Stimulated activated naive B cell treated with anti-CD40 and anti-IgM and Interleukin-4, amounts not matched to agents 10 μg/mL and 1 μg/mL and 100 μg/mL, for 72 hours (primary cell): ENCODE measurements around the gene SMOC1.

Experiments
- ATAC-seq, 2 donors: fragments of 150-1000 bp; cut with Tn5 transposase; replicated peaks; 2 replicates each; pipeline ENCODE4 v1.10.0; 2021; ENCODE audit warnings: moderate library complexity in 1 of 2
- DNase-seq: peaks from one replicate; pipeline ENCODE4 v3.0.0; 2021
- H3K27ac Mint-ChIP-seq: one replicate; pipeline ENCODE4 v1.8.0; 2022; ENCODE audit warnings: mild to moderate bottlenecking, mixed read lengths
- H3K27me3 Mint-ChIP-seq, 2 donors: one replicate each; pipeline ENCODE4 v1.8.0; 2022; ENCODE audit warnings: mixed read lengths in 2 of 2
- H3K36me3 Mint-ChIP-seq, 2 donors: one replicate each; pipeline ENCODE4 v1.8.0; 2022; ENCODE audit warnings: mixed read lengths in 2 of 2, mild to moderate bottlenecking in 1 of 2
- H3K4me1 Mint-ChIP-seq, 2 donors: one replicate each; pipeline ENCODE4 v1.8.0; 2022; ENCODE audit warnings: mixed read lengths in 2 of 2, mild to moderate bottlenecking in 1 of 2
- H3K4me3 Mint-ChIP-seq, 2 donors: one replicate each; pipeline ENCODE4 v1.8.0; 2022; ENCODE audit warnings: mild to moderate bottlenecking in 2 of 2, mixed read lengths in 2 of 2, moderate library complexity in 1 of 2
- H3K9me3 Mint-ChIP-seq, 2 donors: one replicate each; pipeline ENCODE4 v1.8.0; 2022; ENCODE audit warnings: mixed read lengths in 2 of 2, mild to moderate bottlenecking in 1 of 2

Gene SMOC1

GRCh38 chr14:70033561-70033960 lies 154.3 kb downstream of the SMOC1 start:
- no peak overlapping the region for H3K27ac Mint-ChIP-seq
- no peak overlapping the region for H3K4me3 Mint-ChIP-seq
- H3K9me3 Mint-ChIP-seq, result no peaks in the 10 kb centered on the region
- ATAC-seq, result no peak
- H3K27me3 Mint-ChIP-seq, result peaks cover 11 to 29% of the 10 kb centered on the region in 2 donors
- H3K36me3 Mint-ChIP-seq, result no peaks in the 10 kb centered on the region
- no peak for DNase-seq
- H3K4me1 Mint-ChIP-seq, result no peaks in the 10 kb centered on the region

GRCh38 chr14:70034257-70034656 lies 155.0 kb downstream of the SMOC1 start:
- no peaks in the 10 kb centered on the region for H3K4me1 Mint-ChIP-seq
- no peak for DNase-seq
- H3K36me3 Mint-ChIP-seq, result no peaks in the 10 kb centered on the region
- peaks cover 14 to 30% of the 10 kb centered on the region in 2 donors for H3K27me3 Mint-ChIP-seq
- ATAC-seq, result no peak
- no peak overlapping the region for H3K27ac Mint-ChIP-seq
- H3K9me3 Mint-ChIP-seq, result no peaks in the 10 kb centered on the region
- H3K4me3 Mint-ChIP-seq, result no peak overlapping the region

GRCh38 chr14:70036665-70037064 lies 157.4 kb downstream of the SMOC1 start:
- H3K4me3 Mint-ChIP-seq, result no peak overlapping the region
- peak; percentile 34 to 41 for ATAC-seq
- no peaks in the 10 kb centered on the region for H3K9me3 Mint-ChIP-seq
- H3K4me1 Mint-ChIP-seq, result no peaks in the 10 kb centered on the region
- DNase-seq, result no peak
- no peaks in the 10 kb centered on the region for H3K36me3 Mint-ChIP-seq
- H3K27ac Mint-ChIP-seq, result no peak overlapping the region
- H3K27me3 Mint-ChIP-seq, result peaks cover 9 to 29% of the 10 kb centered on the region in 2 donors

GRCh38 chr14:70043001-70043400 lies 163.8 kb downstream of the SMOC1 start:
- H3K9me3 Mint-ChIP-seq, result no peaks in the 10 kb centered on the region
- no peaks in the 10 kb centered on the region for H3K4me1 Mint-ChIP-seq
- H3K27me3 Mint-ChIP-seq, result peaks cover 24 to 42% of the 10 kb centered on the region in 2 donors
- H3K36me3 Mint-ChIP-seq, result no peaks in the 10 kb centered on the region
- no peak for ATAC-seq
- no peak for DNase-seq
- H3K27ac Mint-ChIP-seq, result no peak overlapping the region
- H3K4me3 Mint-ChIP-seq, result no peak overlapping the region

GRCh38 chr14:70045310-70045709 lies 166.1 kb downstream of the SMOC1 start:
- ATAC-seq, result no peak
- no peaks in the 10 kb centered on the region for H3K9me3 Mint-ChIP-seq

GRCh38 chr14:70045844-70046535 lies 166.8 kb downstream of the SMOC1 start:
- H3K4me3 Mint-ChIP-seq, result no peak overlapping the region
- DNase-seq, result no peak
- no peak for ATAC-seq
- no peak overlapping the region for H3K27ac Mint-ChIP-seq
- no peaks in the 10 kb centered on the region for H3K9me3 Mint-ChIP-seq
- peaks cover 15 to 27% of the 10 kb centered on the region in 2 donors for H3K27me3 Mint-ChIP-seq
- no peaks in the 10 kb centered on the region for H3K36me3 Mint-ChIP-seq
- no peaks in the 10 kb centered on the region for H3K4me1 Mint-ChIP-seq

More at GRCh38 chr14:70045310-70045709, 166.1 kb downstream of the SMOC1 start:
- Mint-ChIP-seq H3K27ac (no peak overlapping the region), H3K4me1 (no peaks in the 10 kb centered on the region), H3K36me3 (no peaks in the 10 kb centered on the region), H3K4me3 (no peak overlapping the region), H3K27me3 (peaks cover 15 to 27% of the 10 kb centered on the region in 2 donors)
- no peak for DNase-seq

GRCh38 chr14:70047598-70048312 lies 168.5 kb downstream of the SMOC1 start:
- no peaks in the 10 kb centered on the region for H3K36me3 Mint-ChIP-seq
- no peak overlapping the region for H3K27ac Mint-ChIP-seq
- no peak overlapping the region for H3K4me3 Mint-ChIP-seq
- peaks cover 10 to 21% of the 10 kb centered on the region in 2 donors for H3K27me3 Mint-ChIP-seq
- no peaks in the 10 kb centered on the region for H3K9me3 Mint-ChIP-seq
- H3K4me1 Mint-ChIP-seq, result no peaks in the 10 kb centered on the region
- no peak for ATAC-seq
- no peak for DNase-seq

- Mint-ChIP-seq H3K27ac (no peak overlapping the region), H3K27me3 (peaks cover 6 to 16% of the 10 kb centered on the region in 2 donors), H3K9me3 (no peaks in the 10 kb centered on the region), H3K36me3 (no peaks in the 10 kb centered on the region), H3K4me3 (no peak overlapping the region), H3K4me1 (no peaks in the 10 kb centered on the region)
- ATAC-seq (no peak), DNase-seq (no peak)
Observed at GRCh38 chr14:70048313-70048654, 169.1 kb downstream of the SMOC1 start.

- DNase-seq (no peak), ATAC-seq (no peak)
- Mint-ChIP-seq H3K4me1 (no peaks in the 10 kb centered on the region), H3K27ac (no peak overlapping the region), H3K27me3 (peaks cover 3 to 16% of the 10 kb centered on the region in 2 donors), H3K36me3 (no peaks in the 10 kb centered on the region), H3K9me3 (no peaks in the 10 kb centered on the region), H3K4me3 (no peak overlapping the region)
Observed at GRCh38 chr14:70049605-70050004, 170.4 kb downstream of the SMOC1 start.

- Mint-ChIP-seq H3K9me3 (no peaks in the 10 kb centered on the region), H3K4me1 (no peaks in the 10 kb centered on the region), H3K27ac (no peak overlapping the region), H3K4me3 (no peak overlapping the region), H3K27me3 (peaks cover 0 to 10% of the 10 kb centered on the region in 2 donors), H3K36me3 (no peaks in the 10 kb centered on the region)
- DNase-seq (no peak), ATAC-seq (no peak)
Observed at GRCh38 chr14:70050136-70050535, 170.9 kb downstream of the SMOC1 start.

- Mint-ChIP-seq H3K27ac (no peak overlapping the region), H3K9me3 (no peaks in the 10 kb centered on the region), H3K4me1 (no peaks in the 10 kb centered on the region), H3K4me3 (no peak overlapping the region), H3K36me3 (no peaks in the 10 kb centered on the region), H3K27me3 (peaks cover 6 to 32% of the 10 kb centered on the region in 2 donors)
- ATAC-seq (no peak), DNase-seq (no peak)
Observed at GRCh38 chr14:70052990-70053389, 173.8 kb downstream of the SMOC1 start.

GRCh38 chr14:70057519-70058136 lies 178.4 kb downstream of the SMOC1 start:
- DNase-seq, result no peak

GRCh38 chr14:70059545-70059944 lies 180.3 kb downstream of the SMOC1 start:
- no peak for ATAC-seq
- peaks cover 33 to 52% of the 10 kb centered on the region in 2 donors for H3K27me3 Mint-ChIP-seq
- no peak overlapping the region for H3K27ac Mint-ChIP-seq
- no peak overlapping the region for H3K4me3 Mint-ChIP-seq
- no peak for DNase-seq
- H3K4me1 Mint-ChIP-seq, result peaks cover 0 to 2% of the 10 kb centered on the region in 2 donors
- no peaks in the 10 kb centered on the region for H3K36me3 Mint-ChIP-seq
- H3K9me3 Mint-ChIP-seq, result peaks cover 0 to 2% of the 10 kb centered on the region in 2 donors

More at GRCh38 chr14:70057519-70058136, 178.4 kb downstream of the SMOC1 start:
- Mint-ChIP-seq H3K27ac (no peak overlapping the region), H3K9me3 (peaks cover 0 to 2% of the 10 kb centered on the region in 2 donors), H3K4me1 (peaks cover 0 to 2% of the 10 kb centered on the region in 2 donors), H3K4me3 (no peak overlapping the region), H3K36me3 (no peaks in the 10 kb centered on the region), H3K27me3 (peaks cover 23 to 48% of the 10 kb centered on the region in 2 donors)
- ATAC-seq, result no peak

- no peaks in the 10 kb centered on the region for H3K36me3 Mint-ChIP-seq
- DNase-seq, result no peak
- H3K4me3 Mint-ChIP-seq, result no peak overlapping the region
- H3K9me3 Mint-ChIP-seq, result peaks cover 0 to 2% of the 10 kb centered on the region in 2 donors
- no peak overlapping the region for H3K27ac Mint-ChIP-seq
- ATAC-seq, result no peak
- H3K4me1 Mint-ChIP-seq, result peaks cover 0 to 2% of the 10 kb centered on the region in 2 donors
- peaks cover 33 to 43% of the 10 kb centered on the region in 2 donors for H3K27me3 Mint-ChIP-seq
Observed at GRCh38 chr14:70061108-70061507, 181.9 kb downstream of the SMOC1 start.
